Activated CD4-positive, alpha-beta memory T cell treated with anti-CD3 and anti-CD28 coated beads for 36 hours (primary cell): ENCODE results near the gene CA6. TPM values are rescaled to one million over a fixed set of nuclear protein-coding genes. Genes with fewer than 3 reads are reported as not detected.
"Not testable (repeated sequence)": the region's sequence is repeated elsewhere in the genome, so short reads cannot be mapped to it uniquely, and the experiment has no call there.

Experiments
- CTCF ChIA-PET: fragments of 350-600 bp; sonication (Branson Sonifier 250); formaldehyde crosslinking; loops from one replicate; lab custom pipeline; 2021; ENCODE audit warnings: antibody characterized with exemption, inconsistent platforms; lab: Charles Lee
- POLR2A ChIA-PET: fragments of 350-600 bp; sonication (Branson Sonifier 250); formaldehyde crosslinking; loops from one replicate; lab custom pipeline; 2021; ENCODE audit warnings: antibody characterized with exemption; lab: Charles Lee
- DNase-seq: peaks from one replicate; pipeline ENCODE4 v3.0.0-alpha.2; 2020
- H3K27ac Mint-ChIP-seq: one replicate; pipeline ENCODE4 v1.8.0; 2021; ENCODE audit warnings: mixed read lengths
- H3K27me3 Mint-ChIP-seq: one replicate; pipeline ENCODE4 v1.8.0; 2021; ENCODE audit warnings: mixed read lengths
- H3K36me3 Mint-ChIP-seq: one replicate; pipeline ENCODE4 v1.8.0; 2021; ENCODE audit warnings: mixed read lengths
- H3K4me1 Mint-ChIP-seq: one replicate; pipeline ENCODE4 v1.8.0; 2021; ENCODE audit warnings: low read depth, mixed read lengths
- H3K4me3 Mint-ChIP-seq: one replicate; pipeline ENCODE4 v1.8.0; 2021; ENCODE audit warnings: mild to moderate bottlenecking, mixed read lengths
- H3K9me3 Mint-ChIP-seq: one replicate; pipeline ENCODE4 v1.8.0; 2021; ENCODE audit warnings: mixed read lengths
- intact Hi-C: fragments of 100-400 bp; cut with micrococcal nuclease; formaldehyde crosslinking; loops from one replicate; pipeline ENCODE4 v1.15.1; 2023
- total RNA-seq, 2 experiments: library from RNA; stranded (reverse); gene quantifications; one replicate each; pipeline ENCODE4 v1.2.3, GENCODE V29; 2021

Gene CA6
- total RNA-seq, 2 experiments from 2014 or later = 0.17 to 0.26 TPM

- intact Hi-C loops = no loop called here
- peak; percentile 27 for DNase-seq
Observed at GRCh38 chr1:8992936-8993687, 47.4 kb downstream of the CA6 start.

DNA sequence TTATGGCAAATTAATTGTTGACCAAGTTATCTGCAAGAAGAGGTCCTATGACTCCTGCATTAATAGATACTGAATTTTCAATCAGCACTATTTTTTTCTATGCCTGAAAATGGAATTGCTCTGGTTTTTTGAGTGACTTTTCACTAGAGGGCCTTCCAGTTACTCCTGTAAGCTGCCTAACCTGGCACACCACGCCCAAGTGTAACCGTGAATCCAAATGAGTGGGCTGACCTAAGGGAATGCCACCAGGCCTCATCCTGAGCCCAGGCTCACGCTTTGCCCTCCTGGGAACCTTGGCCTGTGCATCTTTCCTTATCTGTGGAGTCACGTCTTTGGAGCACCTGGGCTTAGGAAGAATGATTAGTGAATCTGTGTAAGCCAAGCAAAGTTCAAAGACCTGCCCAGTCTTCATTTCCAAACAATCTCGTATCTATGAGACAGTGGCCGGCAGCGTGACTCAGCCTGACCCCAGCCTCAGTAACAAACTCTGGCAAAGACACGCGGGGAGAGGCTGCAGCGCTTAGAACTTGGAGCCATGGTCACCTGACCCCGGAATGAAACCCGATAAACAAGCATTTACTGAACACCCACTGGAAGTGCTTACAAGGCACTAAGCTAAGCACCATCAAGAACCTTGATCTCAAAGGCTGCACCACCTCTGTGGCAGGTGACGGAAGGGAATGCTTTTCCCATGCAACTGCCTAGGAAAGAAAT is 48.5 kb downstream of the CA6 start:
- H3K27ac Mint-ChIP-seq, H3K36me3 Mint-ChIP-seq, H3K27me3 Mint-ChIP-seq, POLR2A ChIA-PET, H3K4me1 Mint-ChIP-seq, H3K9me3 Mint-ChIP-seq, DNase-seq, H3K4me3 Mint-ChIP-seq, intact Hi-C loops: not testable (repeated sequence)
- CTCF ChIA-PET = interaction anchor here (3.3 to 12.1 kb wide), 2 partner anchors 11 to 76 kb away, joined by 16 to 204 read pairs; no protein-coding TSS in a partner anchor

More at GRCh38 chr1:8992936-8993687, 47.4 kb downstream of the CA6 start:
- Mint-ChIP-seq H3K27ac (no peak overlapping the region), H3K4me3 (no peak overlapping the region), H3K27me3 (no peaks in the 10 kb centered on the region), H3K36me3 (no peaks in the 10 kb centered on the region), H3K4me1 (peaks cover 6% of the 10 kb centered on the region), H3K9me3 (peaks cover 7% of the 10 kb centered on the region)
- ChIA-PET CTCF (interaction anchor here (0.6 to 12.1 kb wide), 3 partner anchors 12 to 100 kb away, joined by 3 to 204 read pairs (median 8); no protein-coding TSS in a partner anchor), POLR2A (no interaction called here)

- H3K27me3 Mint-ChIP-seq, H3K27ac Mint-ChIP-seq, H3K9me3 Mint-ChIP-seq, H3K4me3 Mint-ChIP-seq, POLR2A ChIA-PET, DNase-seq, H3K4me1 Mint-ChIP-seq, intact Hi-C loops, H3K36me3 Mint-ChIP-seq: not testable (repeated sequence)
- CTCF ChIA-PET = interaction anchor here (1.1 kb wide), 1 partner anchor 83 kb away, joined by 3 read pairs; no protein-coding TSS in a partner anchor
Observed at GRCh38 chr1:9001534-9002214, 56.0 kb downstream of the CA6 start.

DNA sequence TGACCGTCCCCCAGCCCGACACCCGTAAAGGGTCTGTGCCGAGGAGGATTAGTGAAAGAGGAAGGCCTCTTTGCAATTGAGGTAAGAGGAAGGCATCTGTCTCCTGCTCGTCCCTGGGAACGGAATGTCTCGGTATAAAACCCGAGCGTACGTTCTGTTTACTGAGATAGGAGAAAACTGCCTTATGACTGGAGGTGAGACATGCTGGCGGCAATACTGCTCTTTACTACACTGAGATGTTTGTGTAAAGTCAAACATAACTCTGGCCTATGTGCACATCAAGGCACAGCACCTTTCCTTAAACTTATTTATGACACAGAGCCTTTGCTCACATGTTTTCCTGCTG is 56.5 kb downstream of the CA6 start:
- POLR2A ChIA-PET, H3K36me3 Mint-ChIP-seq, H3K4me3 Mint-ChIP-seq, H3K27me3 Mint-ChIP-seq, intact Hi-C loops, H3K4me1 Mint-ChIP-seq, H3K9me3 Mint-ChIP-seq, DNase-seq, H3K27ac Mint-ChIP-seq: not testable (repeated sequence)
- CTCF ChIA-PET = interaction anchor here (7.7 kb wide), 1 partner anchor 83 kb away, joined by 224 read pairs; no protein-coding TSS in a partner anchor

- DNase-seq = no peak
- intact Hi-C loops = no loop called here
- ChIA-PET POLR2A (interaction anchor here (0.8 to 1.0 kb wide), 3 partner anchors 13 to 145 kb away, joined by 3 to 4 read pairs (median 4); no protein-coding TSS in a partner anchor), CTCF (interaction anchor here (0.6 to 7.7 kb wide), 27 partner anchors 9 to 286 kb away, joined by 3 to 224 read pairs (median 8); partner anchors contain the start of gene SLC2A7)
- no peaks in the 10 kb centered on the region for H3K36me3 Mint-ChIP-seq
- H3K27ac Mint-ChIP-seq = no peak overlapping the region
- no peaks in the 10 kb centered on the region for H3K9me3 Mint-ChIP-seq
- no peak overlapping the region for H3K4me3 Mint-ChIP-seq
- H3K27me3 Mint-ChIP-seq = no peaks in the 10 kb centered on the region
- H3K4me1 Mint-ChIP-seq = no peaks in the 10 kb centered on the region
Observed at GRCh38 chr1:9004031-9004699, 58.5 kb downstream of the CA6 start.

DNA sequence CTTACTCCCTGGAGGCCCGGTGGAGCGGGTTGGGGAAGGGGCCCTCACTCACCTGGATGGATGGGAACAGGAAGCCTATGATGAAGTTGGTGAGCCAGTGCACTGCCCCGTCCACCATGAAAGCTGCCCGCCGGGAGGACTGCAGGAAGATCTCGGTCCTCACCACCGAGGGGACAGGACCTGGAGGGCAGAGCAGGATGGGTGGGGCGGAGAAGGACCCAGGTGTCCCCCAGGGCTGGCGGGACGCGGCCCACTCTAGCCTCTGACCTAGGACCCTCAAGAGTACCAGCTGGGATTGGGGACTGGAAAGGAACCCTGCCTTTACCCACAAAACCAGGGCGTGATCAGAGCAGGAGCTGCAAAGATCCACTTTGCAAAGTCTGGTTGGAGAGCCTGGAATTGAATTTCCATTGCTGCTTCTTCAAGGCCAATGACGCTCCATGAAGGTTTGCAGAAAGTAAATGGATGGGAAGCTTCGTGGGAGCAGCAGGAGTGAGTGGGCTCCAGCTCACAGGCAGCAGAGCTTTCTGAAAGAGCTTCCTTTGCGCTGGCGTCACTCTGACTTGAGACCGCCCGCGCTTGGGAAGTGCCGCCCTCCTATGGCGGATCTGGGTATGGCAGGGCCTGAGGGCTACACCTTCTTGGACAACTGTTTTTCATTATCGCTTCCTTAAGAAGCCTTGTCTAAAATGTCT is 59.2 kb downstream of the CA6 start:
- no peak overlapping the region for H3K4me3 Mint-ChIP-seq
- H3K27me3 Mint-ChIP-seq = no peaks in the 10 kb centered on the region
- no peak overlapping the region for H3K27ac Mint-ChIP-seq
- H3K9me3 Mint-ChIP-seq = no peaks in the 10 kb centered on the region
- no peaks in the 10 kb centered on the region for H3K4me1 Mint-ChIP-seq
- intact Hi-C loops = loop anchor here (1.0 to 5.0 kb wide), 2 partner anchors 87 to 97 kb away; no protein-coding TSS in a partner anchor
- ChIA-PET POLR2A (interaction anchor here (0.6 to 1.1 kb wide), 5 partner anchors 18 to 145 kb away, joined by 3 to 5 read pairs (median 4); no protein-coding TSS in a partner anchor), CTCF (interaction anchor here (0.6 to 7.7 kb wide), 57 partner anchors 10 to 408 kb away, joined by 3 to 224 read pairs (median 6); partner anchors contain the start of genes CA6, ENO1 and SLC2A7)
- no peaks in the 10 kb centered on the region for H3K36me3 Mint-ChIP-seq
- peak; percentile 90 for DNase-seq

- Mint-ChIP-seq H3K27me3 (no peaks in the 10 kb centered on the region), H3K4me1 (no peaks in the 10 kb centered on the region), H3K27ac (no peak overlapping the region), H3K9me3 (no peaks in the 10 kb centered on the region), H3K36me3 (no peaks in the 10 kb centered on the region), H3K4me3 (no peak overlapping the region)
- ChIA-PET POLR2A (interaction anchor here (0.9 to 1.1 kb wide), 2 partner anchors 87 to 125 kb away, joined by 3 read pairs; no protein-coding TSS in a partner anchor), CTCF (interaction anchor here (0.7 to 7.7 kb wide), 49 partner anchors 9 to 408 kb away, joined by 3 to 224 read pairs (median 6); partner anchors contain the start of genes CA6, ENO1 and SLC2A7)
- intact Hi-C loops = loop anchor here (1.0 to 5.0 kb wide), 2 partner anchors 87 to 97 kb away; no protein-coding TSS in a partner anchor
- no peak for DNase-seq
Observed at GRCh38 chr1:9005395-9005708, 59.7 kb downstream of the CA6 start.

DNA sequence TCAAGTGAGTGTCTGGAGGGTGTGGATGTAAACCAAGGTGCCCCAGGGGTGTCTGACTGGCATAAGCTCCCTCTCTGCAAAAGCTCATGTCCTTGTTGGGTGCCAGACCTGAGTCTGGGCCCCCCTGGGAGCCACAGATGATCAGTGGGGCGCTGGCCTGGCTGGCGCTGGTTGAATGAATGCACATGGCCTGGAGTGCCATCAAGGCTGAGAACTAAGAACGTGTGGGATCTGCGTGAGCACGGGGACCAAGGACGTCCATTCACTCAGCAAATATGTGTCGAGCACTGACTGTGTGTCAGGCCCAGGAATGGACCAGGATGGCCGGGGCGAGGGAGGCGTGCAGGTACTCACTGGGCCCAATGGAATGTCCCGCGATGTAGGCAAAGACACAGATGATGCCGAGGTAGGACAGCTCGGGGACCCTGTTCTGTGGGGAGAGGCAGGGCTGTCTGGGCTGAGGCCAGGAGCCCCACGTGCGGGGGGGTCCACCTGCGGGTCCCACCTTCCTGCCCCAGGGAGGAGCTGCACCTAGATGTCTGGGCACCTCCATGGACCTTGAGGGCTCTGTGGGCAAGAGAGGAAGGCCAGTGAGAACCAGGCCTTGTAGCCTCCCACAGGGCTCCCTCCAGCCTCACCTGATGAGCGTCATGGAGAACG is 61.4 kb downstream of the CA6 start:
- Mint-ChIP-seq H3K4me1 (no peaks in the 10 kb centered on the region), H3K4me3 (no peak overlapping the region), H3K36me3 (no peaks in the 10 kb centered on the region), H3K9me3 (no peaks in the 10 kb centered on the region), H3K27ac (no peak overlapping the region), H3K27me3 (peaks cover 1% of the 10 kb centered on the region)
- intact Hi-C loops = loop anchor here (5.0 kb wide), 1 partner anchor 95 kb away; no protein-coding TSS in a partner anchor
- no peak for DNase-seq
- CTCF ChIA-PET = interaction anchor here (1.1 to 7.7 kb wide), 2 partner anchors 18 to 88 kb away, joined by 3 to 224 read pairs; no protein-coding TSS in a partner anchor
- POLR2A ChIA-PET = no interaction called here

GRCh38 chr1:9008236-9008635 is 62.6 kb downstream of the CA6 start:
- ChIA-PET CTCF (interaction anchor here (0.9 to 7.7 kb wide), 2 partner anchors 45 to 89 kb away, joined by 3 to 224 read pairs; no protein-coding TSS in a partner anchor), POLR2A (no interaction called here)
- no peaks in the 10 kb centered on the region for H3K4me1 Mint-ChIP-seq
- intact Hi-C loops = loop anchor here (5.0 kb wide), 1 partner anchor 94 kb away; no protein-coding TSS in a partner anchor
- no peaks in the 10 kb centered on the region for H3K9me3 Mint-ChIP-seq
- no peak overlapping the region for H3K4me3 Mint-ChIP-seq
- peaks cover 1% of the 10 kb centered on the region for H3K27me3 Mint-ChIP-seq
- no peak for DNase-seq
- no peaks in the 10 kb centered on the region for H3K36me3 Mint-ChIP-seq
- no peak overlapping the region for H3K27ac Mint-ChIP-seq
